ENCODE results near the gene PEPD. TPM values are rescaled to one million over a fixed set of nuclear protein-coding genes. Genes with fewer than 3 reads are reported as not detected.

The PEPD gene
- total RNA-seq, 2 experiments from 2014 or later: 29.3 to 30.6 TPM

GRCh38 chr19:33409906-33410685 is 111.5 kb downstream of the PEPD start:
- Mint-ChIP-seq H3K27ac (no peak overlapping the region), H3K36me3 (no peaks in the 10 kb centered on the region), H3K27me3 (no peaks in the 10 kb centered on the region), H3K4me3 (no peak overlapping the region), H3K4me1 (ENCODE audit: low read depth) (peaks cover 4% of the 10 kb centered on the region), H3K9me3 (no peaks in the 10 kb centered on the region)
- ChIA-PET POLR2A (no interaction called here), CTCF (interaction anchor here (1.1 to 3.5 kb wide), 3 partner anchors 61 to 374 kb away, joined by 3 to 18 read pairs (median 3); no protein-coding TSS in a partner anchor)
- intact Hi-C loops (cut with micrococcal nuclease): loop anchor here (5.0 kb wide), 1 partner anchor 268 kb away; no protein-coding TSS in a partner anchor
- no peak for DNase-seq

- intact Hi-C loops (cut with micrococcal nuclease): loop anchor here (5.0 kb wide), 1 partner anchor 266 kb away; no protein-coding TSS in a partner anchor
- Mint-ChIP-seq H3K9me3 (no peaks in the 10 kb centered on the region), H3K36me3 (no peaks in the 10 kb centered on the region), H3K4me1 (ENCODE audit: low read depth) (peaks cover 4% of the 10 kb centered on the region), H3K27me3 (no peaks in the 10 kb centered on the region), H3K27ac (no peak overlapping the region), H3K4me3 (no peak overlapping the region)
- ChIA-PET POLR2A (no interaction called here), CTCF (interaction anchor here (0.6 to 3.5 kb wide), 7 partner anchors 8 to 285 kb away, joined by 3 to 23 read pairs (median 4); no protein-coding TSS in a partner anchor)
- DNase-seq: no peak
Observed at GRCh38 chr19:33408538-33409434, 112.8 kb downstream of the PEPD start.

DNA sequence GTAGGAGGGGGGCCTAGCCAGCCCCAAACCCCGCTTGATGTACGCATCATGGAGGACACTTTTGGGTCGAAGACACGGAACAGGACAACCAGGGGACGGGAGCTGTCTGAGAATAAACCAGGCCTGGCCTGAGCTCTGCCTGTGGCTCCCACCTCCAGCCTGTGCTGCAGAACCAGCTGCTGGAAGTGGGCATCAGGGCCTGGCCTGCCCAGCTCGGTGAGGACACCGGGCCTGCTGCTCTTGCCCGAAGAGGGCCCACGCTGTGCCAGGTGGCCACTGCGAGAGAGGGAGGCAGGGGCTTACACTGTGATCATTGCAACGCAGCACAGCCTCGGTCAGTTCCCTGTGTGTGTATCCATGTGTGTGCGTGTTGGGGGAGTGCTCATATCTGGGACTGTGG is 113.5 kb downstream of the PEPD start:
- CTCF ChIA-PET: interaction anchor here (0.6 to 3.5 kb wide), 6 partner anchors 8 to 285 kb away, joined by 3 to 23 read pairs (median 4); no protein-coding TSS in a partner anchor

GRCh38 chr19:33407716-33408115 is 113.9 kb downstream of the PEPD start:
- DNase-seq: no peak
- intact Hi-C loops (cut with micrococcal nuclease): loop anchor here (5.0 kb wide), 1 partner anchor 265 kb away; no protein-coding TSS in a partner anchor
- peaks cover 4% of the 10 kb centered on the region for H3K4me1 Mint-ChIP-seq (ENCODE audit: low read depth)
- H3K27me3 Mint-ChIP-seq: no peaks in the 10 kb centered on the region
- H3K4me3 Mint-ChIP-seq: no peak overlapping the region
- ChIA-PET POLR2A (no interaction called here), CTCF (interaction anchor here (0.6 to 3.5 kb wide), 6 partner anchors 9 to 181 kb away, joined by 3 to 23 read pairs (median 10); no protein-coding TSS in a partner anchor)
- H3K27ac Mint-ChIP-seq: no peak overlapping the region
- no peaks in the 10 kb centered on the region for H3K9me3 Mint-ChIP-seq
- no peaks in the 10 kb centered on the region for H3K36me3 Mint-ChIP-seq

More for the DNA sequence above, 113.5 kb downstream of the PEPD start:
- Mint-ChIP-seq H3K27me3 (no peaks in the 10 kb centered on the region), H3K36me3 (no peaks in the 10 kb centered on the region), H3K4me3 (no peak overlapping the region), H3K27ac (no peak overlapping the region), H3K9me3 (no peaks in the 10 kb centered on the region), H3K4me1 (ENCODE audit: low read depth) (peaks cover 4% of the 10 kb centered on the region)
- DNase-seq: no peak
- intact Hi-C loops (cut with micrococcal nuclease): loop anchor here (5.0 kb wide), 1 partner anchor 266 kb away; no protein-coding TSS in a partner anchor
- POLR2A ChIA-PET: no interaction called here

GRCh38 chr19:33407140-33407551 is 114.4 kb downstream of the PEPD start:
- Mint-ChIP-seq H3K36me3 (no peaks in the 10 kb centered on the region), H3K9me3 (no peaks in the 10 kb centered on the region), H3K4me1 (ENCODE audit: low read depth) (peaks cover 4% of the 10 kb centered on the region), H3K27me3 (no peaks in the 10 kb centered on the region), H3K27ac (no peak overlapping the region), H3K4me3 (no peak overlapping the region)
- CTCF ChIA-PET: interaction anchor here (0.6 to 3.8 kb wide), 21 partner anchors 9 to 371 kb away, joined by 3 to 56 read pairs (median 4); partner anchors contain the start of genes CEBPA and PEPD
- no peak for DNase-seq
- POLR2A ChIA-PET: no interaction called here
- intact Hi-C loops (cut with micrococcal nuclease): loop anchor here (5.0 kb wide), 1 partner anchor 265 kb away; no protein-coding TSS in a partner anchor

- Mint-ChIP-seq H3K36me3 (no peaks in the 10 kb centered on the region), H3K27me3 (no peaks in the 10 kb centered on the region), H3K4me3 (no peak overlapping the region), H3K9me3 (no peaks in the 10 kb centered on the region), H3K27ac (no peak overlapping the region), H3K4me1 (ENCODE audit: low read depth) (peaks cover 4% of the 10 kb centered on the region)
- POLR2A ChIA-PET: no interaction called here
- intact Hi-C loops (cut with micrococcal nuclease): loop anchor here (1.0 to 5.0 kb wide), 2 partner anchors 171 to 264 kb away; no protein-coding TSS in a partner anchor
- CTCF ChIA-PET: interaction anchor here (0.6 to 3.8 kb wide), 27 partner anchors 9 to 371 kb away, joined by 3 to 56 read pairs (median 4); partner anchors contain the start of genes CEBPA, PEPD and SLC7A10
- peak; percentile 84 for DNase-seq
Observed at GRCh38 chr19:33406521-33407139, 115.0 kb downstream of the PEPD start.

GRCh38 chr19:33405553-33406461 is 115.8 kb downstream of the PEPD start:
- no peaks in the 10 kb centered on the region for H3K36me3 Mint-ChIP-seq
- POLR2A ChIA-PET: no interaction called here
- intact Hi-C loops (cut with micrococcal nuclease): loop anchor here (1.0 to 5.0 kb wide), 2 partner anchors 171 to 264 kb away; no protein-coding TSS in a partner anchor
- H3K4me3 Mint-ChIP-seq: no peak overlapping the region
- peaks cover 4% of the 10 kb centered on the region for H3K4me1 Mint-ChIP-seq (ENCODE audit: low read depth)
- peak; percentile 38 for DNase-seq
- CTCF ChIA-PET: interaction anchor here (0.6 to 3.8 kb wide), 20 partner anchors 8 to 372 kb away, joined by 3 to 56 read pairs (median 4); partner anchors contain the start of genes CEBPA, PEPD and SLC7A10
- no peak overlapping the region for H3K27ac Mint-ChIP-seq
- no peaks in the 10 kb centered on the region for H3K27me3 Mint-ChIP-seq
- H3K9me3 Mint-ChIP-seq: no peaks in the 10 kb centered on the region

DNA sequence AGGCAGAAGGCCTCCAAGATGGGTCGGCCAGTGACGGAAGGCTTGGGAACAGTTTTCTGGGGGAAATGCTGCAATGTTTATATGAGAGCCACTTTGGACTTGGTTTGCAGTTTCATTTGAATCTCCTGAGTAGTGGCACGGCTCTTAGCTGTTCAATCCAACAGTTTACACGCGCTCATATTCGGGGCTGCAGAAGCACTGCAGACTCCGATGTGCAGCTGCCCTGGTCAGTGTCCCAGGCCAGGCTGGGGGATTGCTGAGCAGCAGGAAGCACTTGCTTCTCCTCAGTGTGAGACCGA is 116.4 kb downstream of the PEPD start:
- Mint-ChIP-seq H3K9me3 (no peaks in the 10 kb centered on the region), H3K27ac (no peak overlapping the region), H3K4me1 (ENCODE audit: low read depth) (peaks cover 4% of the 10 kb centered on the region), H3K36me3 (no peaks in the 10 kb centered on the region), H3K4me3 (no peak overlapping the region), H3K27me3 (no peaks in the 10 kb centered on the region)
- ChIA-PET POLR2A (no interaction called here), CTCF (interaction anchor here (1.0 to 3.8 kb wide), 6 partner anchors 13 to 221 kb away, joined by 3 to 56 read pairs (median 6); no protein-coding TSS in a partner anchor)
- DNase-seq: no peak
- intact Hi-C loops (cut with micrococcal nuclease): loop anchor here (5.0 kb wide), 1 partner anchor 263 kb away; no protein-coding TSS in a partner anchor

DNA sequence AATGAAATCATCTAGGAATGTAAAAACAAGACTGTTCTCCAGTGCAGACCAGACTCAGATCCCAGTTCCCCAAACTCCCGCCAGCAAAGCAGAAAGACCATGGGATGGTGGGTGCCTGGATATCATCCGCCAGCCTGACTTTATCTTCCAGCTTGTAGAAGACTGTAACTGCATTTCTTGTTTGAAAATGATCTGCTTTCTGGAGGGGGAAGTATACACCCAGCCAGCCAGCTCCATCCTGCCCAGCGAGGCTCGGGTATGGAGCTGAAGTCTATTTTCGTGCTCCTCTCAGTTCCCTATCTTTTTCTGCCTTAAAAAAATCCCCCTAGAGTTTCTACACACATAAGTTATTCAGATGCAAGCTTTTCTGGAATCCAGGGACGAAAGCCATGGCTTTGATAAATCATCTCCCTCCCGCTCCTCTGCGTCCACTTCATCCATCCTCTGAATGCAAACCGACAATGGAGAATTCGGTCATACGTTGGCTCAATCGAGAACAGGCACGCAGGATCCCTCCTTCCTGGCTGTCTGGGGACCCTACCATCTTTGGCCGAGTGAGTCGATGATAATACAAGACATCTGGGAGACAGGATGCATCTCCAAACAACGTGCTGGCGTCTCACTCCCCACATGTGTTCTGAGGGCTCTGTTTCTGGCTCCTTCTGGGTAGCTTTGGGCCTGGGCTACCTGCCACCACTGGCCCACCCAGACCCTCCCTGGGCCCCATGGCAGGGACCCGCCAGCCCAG is 116.9 kb downstream of the PEPD start:
- H3K27ac Mint-ChIP-seq: no peak overlapping the region

DNA sequence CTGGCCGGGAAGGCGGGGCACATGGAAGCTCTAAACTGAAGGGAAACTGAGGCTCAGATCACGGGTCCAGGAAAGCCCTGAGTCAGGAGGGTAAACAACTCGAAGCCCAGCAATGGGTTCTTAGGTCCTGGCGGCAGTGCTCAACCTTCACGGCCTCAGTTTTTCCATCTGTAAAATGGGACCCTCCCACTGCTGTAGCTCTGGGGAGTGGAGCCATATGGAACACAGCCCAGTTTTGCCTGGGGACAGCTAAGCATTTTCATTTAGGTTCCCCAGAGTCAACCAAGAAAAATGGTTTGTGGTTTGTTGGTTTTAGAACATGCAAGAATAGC is 117.7 kb downstream of the PEPD start:
- no peak overlapping the region for H3K27ac Mint-ChIP-seq
- ChIA-PET CTCF (interaction anchor here (1.7 to 3.8 kb wide), 3 partner anchors 12 to 220 kb away, joined by 4 to 56 read pairs (median 5); no protein-coding TSS in a partner anchor), POLR2A (no interaction called here)
- H3K4me1 Mint-ChIP-seq (ENCODE audit: low read depth): peaks cover 4% of the 10 kb centered on the region
- DNase-seq: no peak
- intact Hi-C loops (cut with micrococcal nuclease): no loop called here
- no peaks in the 10 kb centered on the region for H3K27me3 Mint-ChIP-seq
- no peaks in the 10 kb centered on the region for H3K9me3 Mint-ChIP-seq
- H3K36me3 Mint-ChIP-seq: no peaks in the 10 kb centered on the region
- no peak overlapping the region for H3K4me3 Mint-ChIP-seq

More for the DNA sequence above, 116.9 kb downstream of the PEPD start:
- intact Hi-C loops (cut with micrococcal nuclease): loop anchor here (5.0 kb wide), 1 partner anchor 262 kb away; no protein-coding TSS in a partner anchor
- Mint-ChIP-seq H3K27me3 (no peaks in the 10 kb centered on the region), H3K36me3 (no peaks in the 10 kb centered on the region), H3K4me1 (ENCODE audit: low read depth) (peaks cover 4% of the 10 kb centered on the region), H3K9me3 (no peaks in the 10 kb centered on the region), H3K4me3 (no peak overlapping the region)
- POLR2A ChIA-PET: no interaction called here
- DNase-seq: no peak
- CTCF ChIA-PET: interaction anchor here (1.7 to 3.8 kb wide), 4 partner anchors 11 to 221 kb away, joined by 4 to 56 read pairs (median 10); no protein-coding TSS in a partner anchor
